ENCODE data around the gene CDC25B.
A peak's percentile ranks its signal among the peaks of the same experiment; 100 is the strongest.

The CDC25B gene

DNA sequence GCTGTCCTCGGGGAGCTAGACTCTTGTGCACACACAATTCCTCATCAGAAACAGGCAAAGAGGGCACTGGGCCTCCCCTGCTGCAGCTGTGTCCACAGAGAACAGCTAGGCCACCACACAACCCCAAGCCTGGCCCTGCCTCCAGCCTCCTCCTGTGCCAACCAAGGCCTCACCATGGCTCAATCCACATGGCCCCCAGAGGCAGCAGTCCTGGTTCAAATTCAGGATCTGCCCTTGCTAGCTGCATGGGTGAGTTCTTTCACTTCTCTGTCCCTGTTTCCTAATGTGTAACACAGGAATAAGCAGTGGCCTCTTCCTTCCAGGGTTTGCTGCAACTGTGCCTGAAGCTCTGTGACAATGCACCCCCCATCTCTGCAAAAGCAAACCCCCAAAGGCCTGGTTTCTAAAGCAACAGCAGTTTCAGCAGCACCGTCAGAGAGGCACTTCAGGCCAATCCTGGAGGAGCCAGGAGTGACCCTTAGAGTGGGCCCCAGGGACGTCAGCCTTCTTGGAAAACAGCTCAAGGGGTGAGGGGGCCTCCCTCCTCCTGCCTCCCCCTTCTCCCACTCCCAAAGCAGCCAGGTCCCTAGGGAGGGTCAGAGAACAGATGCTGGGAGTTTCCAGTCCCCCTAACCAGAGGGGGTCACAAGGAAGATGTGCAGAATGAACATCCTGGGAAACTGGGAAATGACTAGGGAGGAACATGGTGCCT lies 30.8 kb upstream of the CDC25B start (continued):
- TF ChIP-seq, protein P1, sequence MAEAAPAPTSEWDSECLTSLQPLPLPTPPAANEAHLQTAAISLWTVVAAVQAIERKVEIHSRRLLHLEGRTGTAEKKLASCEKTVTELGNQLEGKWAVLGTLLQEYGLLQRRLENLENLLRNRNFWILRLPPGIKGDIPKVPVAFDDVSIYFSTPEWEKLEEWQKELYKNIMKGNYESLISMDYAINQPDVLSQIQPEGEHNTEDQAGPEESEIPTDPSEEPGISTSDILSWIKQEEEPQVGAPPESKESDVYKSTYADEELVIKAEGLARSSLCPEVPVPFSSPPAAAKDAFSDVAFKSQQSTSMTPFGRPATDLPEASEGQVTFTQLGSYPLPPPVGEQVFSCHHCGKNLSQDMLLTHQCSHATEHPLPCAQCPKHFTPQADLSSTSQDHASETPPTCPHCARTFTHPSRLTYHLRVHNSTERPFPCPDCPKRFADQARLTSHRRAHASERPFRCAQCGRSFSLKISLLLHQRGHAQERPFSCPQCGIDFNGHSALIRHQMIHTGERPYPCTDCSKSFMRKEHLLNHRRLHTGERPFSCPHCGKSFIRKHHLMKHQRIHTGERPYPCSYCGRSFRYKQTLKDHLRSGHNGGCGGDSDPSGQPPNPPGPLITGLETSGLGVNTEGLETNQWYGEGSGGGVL (tag by site-specific recombination; IDR thresholded peaks at IDR 0.05): peak; percentile 23; the same call in 1 of the 2 replicates
- TF ChIP-seq, protein P2, sequence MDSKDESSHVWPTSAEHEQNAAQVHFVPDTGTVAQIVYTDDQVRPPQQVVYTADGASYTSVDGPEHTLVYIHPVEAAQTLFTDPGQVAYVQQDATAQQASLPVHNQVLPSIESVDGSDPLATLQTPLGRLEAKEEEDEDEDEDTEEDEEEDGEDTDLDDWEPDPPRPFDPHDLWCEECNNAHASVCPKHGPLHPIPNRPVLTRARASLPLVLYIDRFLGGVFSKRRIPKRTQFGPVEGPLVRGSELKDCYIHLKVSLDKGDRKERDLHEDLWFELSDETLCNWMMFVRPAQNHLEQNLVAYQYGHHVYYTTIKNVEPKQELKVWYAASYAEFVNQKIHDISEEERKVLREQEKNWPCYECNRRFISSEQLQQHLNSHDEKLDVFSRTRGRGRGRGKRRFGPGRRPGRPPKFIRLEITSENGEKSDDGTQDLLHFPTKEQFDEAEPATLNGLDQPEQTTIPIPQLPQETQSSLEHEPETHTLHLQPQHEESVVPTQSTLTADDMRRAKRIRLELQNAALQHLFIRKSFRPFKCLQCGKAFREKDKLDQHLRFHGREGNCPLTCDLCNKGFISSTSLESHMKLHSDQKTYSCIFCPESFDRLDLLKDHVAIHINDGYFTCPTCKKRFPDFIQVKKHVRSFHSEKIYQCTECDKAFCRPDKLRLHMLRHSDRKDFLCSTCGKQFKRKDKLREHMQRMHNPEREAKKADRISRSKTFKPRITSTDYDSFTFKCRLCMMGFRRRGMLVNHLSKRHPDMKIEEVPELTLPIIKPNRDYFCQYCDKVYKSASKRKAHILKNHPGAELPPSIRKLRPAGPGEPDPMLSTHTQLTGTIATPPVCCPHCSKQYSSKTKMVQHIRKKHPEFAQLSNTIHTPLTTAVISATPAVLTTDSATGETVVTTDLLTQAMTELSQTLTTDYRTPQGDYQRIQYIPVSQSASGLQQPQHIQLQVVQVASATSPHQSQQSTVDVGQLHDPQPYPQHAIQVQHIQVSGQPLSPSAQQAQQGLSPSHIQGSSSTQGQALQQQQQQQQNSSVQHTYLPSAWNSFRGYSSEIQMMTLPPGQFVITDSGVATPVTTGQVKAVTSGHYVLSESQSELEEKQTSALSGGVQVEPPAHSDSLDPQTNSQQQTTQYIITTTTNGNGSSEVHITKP (tag by site-specific recombination; IDR thresholded peaks at IDR 0.05): peak; percentile 17; the same call in 1 of the 2 replicates

DNA sequence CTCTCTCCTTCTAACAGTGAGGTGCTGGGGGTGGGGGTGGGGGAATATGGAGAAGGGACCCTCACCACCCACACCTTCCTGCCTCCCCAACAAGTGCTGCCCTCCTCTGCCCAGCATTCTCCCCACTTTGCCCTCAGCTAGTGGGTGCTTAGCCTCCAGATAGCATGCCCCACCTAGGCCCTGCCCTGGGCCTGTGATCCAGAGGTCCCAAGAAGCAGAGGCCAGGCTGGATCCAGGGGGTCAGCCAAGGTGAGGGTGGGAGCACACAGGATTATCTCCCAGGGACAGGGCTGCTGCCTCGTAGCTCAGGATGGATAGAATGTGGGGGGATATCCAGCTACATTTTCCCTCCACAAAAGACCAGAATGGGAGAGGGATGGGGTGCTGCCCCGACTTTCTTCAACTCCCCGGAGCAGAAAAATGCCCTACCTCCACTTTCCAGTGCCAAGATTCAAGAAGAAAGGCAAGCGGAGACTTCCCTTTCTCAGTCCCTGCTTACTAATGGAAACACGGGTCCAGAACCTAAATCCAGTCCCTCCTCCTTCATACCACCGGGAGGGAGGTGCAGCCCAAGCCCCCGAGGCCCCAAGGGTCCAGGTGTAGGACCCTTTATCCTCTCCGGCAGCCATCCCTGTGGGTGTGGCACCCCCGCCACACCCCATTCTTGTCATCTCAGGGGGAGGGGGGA lies 29.5 kb upstream of the CDC25B start:
- ChIA-PET CTCF (interaction anchor here (1.3 to 10.8 kb wide), 8 partner anchors 9 to 203 kb away, joined by 5 to 133 read pairs (median 8); partner anchors contain the start of gene SPEF1), POLR2A (interaction anchor here (0.6 to 3.1 kb wide), 7 partner anchors 10 to 1047 kb away, joined by 3 to 33 read pairs (median 14); partner anchors contain the start of genes AP5S1, CDC25B and SPEF1)
- Histone ChIP-seq H3K4me3 (ENCODE audit: low read depth, low read length) (peak overlapping the region; percentile 74), H3K36me3 (ENCODE audit: control insufficient read depth in 2 of 2, insufficient read depth in 1 of 2, low read length in 2 of 2) (peaks cover 0 to 10% of the 10 kb centered on the region in 2 experiments; a peak in 2 of 3 replicates), H3K9me3 (ENCODE audit: control insufficient read depth, insufficient read depth, low read depth, low read length) (no peaks in the 10 kb centered on the region), H3K27ac (ENCODE audit: extremely low read depth, low read depth, low read length) (peak overlapping the region; percentile 67; the same call in 1 of the 2 replicates), H3K4me1 (ENCODE audit: control insufficient read depth, insufficient read depth, low read length) (peaks cover 7% of the 10 kb centered on the region)
- TF ChIP-seq GLIS1 (tag by site-specific recombination; IDR thresholded peaks at IDR 0.05): peak; percentile 10; the same call in 1 of the 2 replicates
- TF ChIP-seq ZNF600 (tag by site-specific recombination; IDR thresholded peaks at IDR 0.05): peak; percentile 60; the same call in 1 of the 2 replicates
- no peak for TF ChIP-seq ZSCAN23 (tag by site-specific recombination; IDR thresholded peaks at IDR 0.05)
- TF ChIP-seq, protein P3, sequence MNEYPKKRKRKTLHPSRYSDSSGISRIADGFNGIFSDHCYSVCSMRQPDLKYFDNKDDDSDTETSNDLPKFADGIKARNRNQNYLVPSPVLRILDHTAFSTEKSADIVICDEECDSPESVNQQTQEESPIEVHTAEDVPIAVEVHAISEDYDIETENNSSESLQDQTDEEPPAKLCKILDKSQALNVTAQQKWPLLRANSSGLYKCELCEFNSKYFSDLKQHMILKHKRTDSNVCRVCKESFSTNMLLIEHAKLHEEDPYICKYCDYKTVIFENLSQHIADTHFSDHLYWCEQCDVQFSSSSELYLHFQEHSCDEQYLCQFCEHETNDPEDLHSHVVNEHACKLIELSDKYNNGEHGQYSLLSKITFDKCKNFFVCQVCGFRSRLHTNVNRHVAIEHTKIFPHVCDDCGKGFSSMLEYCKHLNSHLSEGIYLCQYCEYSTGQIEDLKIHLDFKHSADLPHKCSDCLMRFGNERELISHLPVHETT (tag by site-specific recombination; IDR thresholded peaks at IDR 0.05): no peak
- TF ChIP-seq ZFP69B (tag by site-specific recombination; IDR thresholded peaks at IDR 0.05): no peak
- peak; percentile 23; the same call in 1 of the 2 replicates for TF ChIP-seq SP2 (tag by site-specific recombination; IDR thresholded peaks at IDR 0.05)
- TF ChIP-seq ZNF211 (tag by site-specific recombination; IDR thresholded peaks at IDR 0.05; ENCODE audit: low read depth): no peak
- peak; percentile 87 for TF ChIP-seq KLF9 (tag by site-specific recombination; IDR thresholded peaks at IDR 0.05; ENCODE audit: low read depth)
- TF ChIP-seq KLF1 (tag by site-specific recombination; IDR thresholded peaks at IDR 0.05): peak; percentile 35
- TF ChIP-seq ZNF366 (tag by site-specific recombination; conservative IDR thresholded peaks at IDR 0.05): 0 out of 2 replicates have a peak, but pooled peaks have one; percentile 28
- TF ChIP-seq ZNF335 (tag by site-specific recombination; conservative IDR thresholded peaks at IDR 0.05): 0 out of 2 replicates have a peak, but pooled peaks have one; percentile 84
- TF ChIP-seq ZFHX2 (tag by site-specific recombination; conservative IDR thresholded peaks at IDR 0.05): peak; percentile 60
- 0 out of 2 replicates have a peak, but pooled peaks have one; percentile 5 for TF ChIP-seq PRDM1 (tag by site-specific recombination; IDR thresholded peaks at IDR 0.05)
- TF ChIP-seq, protein P4, sequence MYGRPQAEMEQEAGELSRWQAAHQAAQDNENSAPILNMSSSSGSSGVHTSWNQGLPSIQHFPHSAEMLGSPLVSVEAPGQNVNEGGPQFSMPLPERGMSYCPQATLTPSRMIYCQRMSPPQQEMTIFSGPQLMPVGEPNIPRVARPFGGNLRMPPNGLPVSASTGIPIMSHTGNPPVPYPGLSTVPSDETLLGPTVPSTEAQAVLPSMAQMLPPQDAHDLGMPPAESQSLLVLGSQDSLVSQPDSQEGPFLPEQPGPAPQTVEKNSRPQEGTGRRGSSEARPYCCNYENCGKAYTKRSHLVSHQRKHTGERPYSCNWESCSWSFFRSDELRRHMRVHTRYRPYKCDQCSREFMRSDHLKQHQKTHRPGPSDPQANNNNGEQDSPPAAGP (tag by site-specific recombination; IDR thresholded peaks at IDR 0.05): 0 out of 2 replicates have a peak, but pooled peaks have one; percentile 22
- no peak for TF ChIP-seq MYNN (tag by site-specific recombination; IDR thresholded peaks at IDR 0.05; ENCODE audit: borderline replicate concordance)

Measured in HEK293 (cell line).